K562 (cell line): Measurements from ENCODE around the gene ROR2. TPM values are rescaled to one million over a fixed set of nuclear protein-coding genes. Genes with fewer than 3 reads are reported as not detected.

Experiments
- BACH1 ChIP-seq: fragments of 200-800 bp; sonication (Bioruptor generic); IDR thresholded peaks from 2 replicates; pipeline ENCODE4 v1.6.1; 2016; ENCODE audit warnings: missing genetic modification characterization, missing compliant biosample characterization
- FIP1L1 ChIP-seq: fragments of 200-400 bp; formaldehyde crosslinking; IDR thresholded peaks from 2 replicates; pipeline ENCODE4 v1.6.1; 2018; ENCODE audit warnings: mild to moderate bottlenecking, low read depth, low read length; ENCODE audit not compliant: poor library complexity, severe bottlenecking
- GABPB1 ChIP-seq: sonication (generic); formaldehyde crosslinking; IDR thresholded peaks from 2 replicates; pipeline ENCODE4 v1.8.0; 2022; ENCODE audit warnings: mild to moderate bottlenecking, missing genetic modification reagents
- GATAD2A ChIP-seq: fragments of 450-650 bp; IDR thresholded peaks from 2 replicates; pipeline ENCODE4 v1.6.1; 2017
- HBP1 ChIP-seq: fragments of 450-650 bp; formaldehyde crosslinking; IDR thresholded peaks from 2 replicates; pipeline ENCODE4 v1.4.0; 2022; ENCODE audit warnings: missing genetic modification characterization
- HMBOX1 ChIP-seq: sonication (generic); IDR thresholded peaks from 2 replicates; pipeline ENCODE4 v1.6.1; 2016
- HNRNPH1 ChIP-seq: fragments of 200-400 bp; formaldehyde crosslinking; optimal IDR thresholded peaks from 2 replicates; pipeline ENCODE3; 2017; ENCODE audit warnings: low read depth, mild to moderate bottlenecking, low read length, moderate library complexity
- MLLT1 ChIP-seq, 2 experiments: fragments of 450-650 bp; IDR thresholded peaks; 2 replicates each; pipeline ENCODE4 v1.6.1; 2016
- NRF1 ChIP-seq, 2 experiments: fragments of 450-650 bp; IDR thresholded peaks in 1 of 2; conservative IDR thresholded peaks in 1 of 2; 2 replicates each; pipeline ENCODE4 v1.6.1; 2014; ENCODE audit warnings: mild to moderate bottlenecking in 2 of 2
- PHF8 ChIP-seq: fragments of 200-600 bp; sonication (generic); IDR thresholded peaks from 2 replicates; pipeline ENCODE4 v1.6.1; 2012; ENCODE audit warnings: mixed run types, mild to moderate bottlenecking, inconsistent platforms, low read length, moderate library complexity, borderline replicate concordance
- POLR2AphosphoS5 ChIP-seq: IDR thresholded peaks from 2 replicates; pipeline ENCODE4 v1.6.1; 2011; ENCODE audit warnings: mild to moderate bottlenecking, low read depth, low read length, moderate library complexity; ENCODE audit not compliant: control insufficient read depth, insufficient read depth
- PRMT5 ChIP-seq: sonication (generic); formaldehyde crosslinking; IDR thresholded peaks from 2 replicates; pipeline ENCODE4 v1.5.0; 2020; ENCODE audit warnings: missing genetic modification reagents
- PTBP1 ChIP-seq: fragments of 200-400 bp; formaldehyde crosslinking; IDR thresholded peaks from 2 replicates; pipeline ENCODE4 v1.6.1; 2017; ENCODE audit warnings: low read depth, low read length
- RAD51 ChIP-seq: fragments of 450-650 bp; IDR thresholded peaks from 2 replicates; pipeline ENCODE4 v1.7.1; 2016; ENCODE audit warnings: low read depth, mild to moderate bottlenecking, borderline replicate concordance
- RBM39 ChIP-seq: fragments of 200-400 bp; formaldehyde crosslinking; optimal IDR thresholded peaks from 2 replicates; pipeline ENCODE3; 2018; ENCODE audit warnings: low read depth, low read length
- SMARCA5 ChIP-seq: fragments of 450-650 bp; IDR thresholded peaks from 2 replicates; pipeline ENCODE4 v1.6.1; 2016
- SPI1 ChIP-seq: IDR thresholded peaks from 2 replicates; pipeline ENCODE4 v1.6.1; 2011; ENCODE audit warnings: low read depth, low read length, control low read depth, borderline replicate concordance
- SRSF1 ChIP-seq: fragments of 200-400 bp; formaldehyde crosslinking; IDR thresholded peaks from 2 replicates; pipeline ENCODE4 v1.6.1; 2017; ENCODE audit warnings: mild to moderate bottlenecking, low read depth, low read length, moderate library complexity
- USF1 ChIP-seq: sonication (generic); formaldehyde crosslinking; IDR thresholded peaks from 2 replicates; pipeline ENCODE4 v1.9.0; 2022; ENCODE audit warnings: mild to moderate bottlenecking, missing genetic modification reagents
- ZC3H11A ChIP-seq: IDR thresholded peaks from 2 replicates; pipeline ENCODE4 v1.6.1; 2012; ENCODE audit warnings: low read depth, low read length, improper control_type of control experiment
- ZC3H4 ChIP-seq: sonication (generic); formaldehyde crosslinking; IDR thresholded peaks from 2 replicates; pipeline ENCODE4 v1.9.0; 2021; ENCODE audit warnings: missing genetic modification reagents, borderline replicate concordance
- ZNF23 ChIP-seq: fragments of 250-450 bp; sonication (Bioruptor Pico); IDR thresholded peaks from 2 replicates; pipeline ENCODE4 v1.4.0; 2020; ENCODE audit warnings: mild to moderate bottlenecking
- ZNF280B ChIP-seq: fragments of 250-450 bp; sonication (Bioruptor Pico); IDR thresholded peaks from 2 replicates; pipeline ENCODE4 v1.5.1; 2021; ENCODE audit warnings: mild to moderate bottlenecking
- polyA plus RNA-seq, 8 experiments: library from polyadenylated mRNA; depleted of rRNA in 4 of 8; stranded (reverse) in 5 of 8; unstranded in 3 of 8; fragments of >200 nt; fragmentation: Nextera tagmentation in 2 of 8; fragmentation: Illumina TruSeq in 1 of 8; extraction: Ambion mirVana in 2 of 8; extraction: Trizol in 1 of 8; gene quantifications; 2 replicates each; pipeline versions ENCODE4 v1.2.1 to v1.2.3, GENCODE V29; 2011 to 2014; ENCODE audit warnings: inconsistent platforms in 1 of 8, missing spikeins in 1 of 8
- total RNA-seq, 7 experiments: library from RNA; depleted of rRNA in 6 of 7; stranded (reverse); fragments of >200 nt in 6 of 7; fragmentation: Illumina TruSeq in 2 of 7; extraction: Trizol in 2 of 7; gene quantifications; 2 replicates each; pipeline versions ENCODE4 v1.2.1 to v1.2.3, GENCODE V29; 2011 to 2021; ENCODE audit warnings: low replicate concordance in 1 of 7

Gene ROR2
- total and polyA plus RNA-seq, 9 of the 15 experiments (the other 6 are each of a cell fraction or from before 2014, with no cell fraction given) = 5.6 to 33.8 (median 15.3) TPM

GRCh38 chr9:91905991-91906469, 44.0 kb downstream of the ROR2 start (continued):
- TF ChIP-seq PRMT5 (CRISPR knock-in tag) = no peak
- TF ChIP-seq HBP1 = no peak
- TF ChIP-seq PHF8 = peak; percentile 40; the same call in 1 of the 2 replicates
- TF ChIP-seq USF1 = no peak
- no peak for TF ChIP-seq SMARCA5
- TF ChIP-seq ZNF280B (CRISPR knock-in tag) = no peak
- no peak for TF ChIP-seq BACH1 (tag)
- TF ChIP-seq POLR2AphosphoS5 = no peak
- TF ChIP-seq ZNF23 (CRISPR knock-in tag) = no peak
- TF ChIP-seq SPI1 = no peak
- no peak for TF ChIP-seq ZC3H4
- TF ChIP-seq SRSF1 = no peak
- TF ChIP-seq GATAD2A = no peak
- no peak for TF ChIP-seq PTBP1
- peak in 1 of 2 experiments; percentile 56; a peak in 1 of 4 replicates for TF ChIP-seq MLLT1 (IDR thresholded peaks at IDR 0.05)
- TF ChIP-seq ZC3H11A = no peak
- no peak for TF ChIP-seq FIP1L1
- 0 out of 4 replicates have a peak, but pooled peaks of 1 of the 2 experiments have one; percentile 19 for TF ChIP-seq NRF1 (conservative IDR thresholded peaks at IDR 0.05 in 1 of 2, IDR thresholded peaks at IDR 0.05 in 1 of 2)
- TF ChIP-seq HMBOX1 = peak; percentile 56; the same call in 1 of the 2 replicates
- no peak for TF ChIP-seq RAD51
- no peak for TF ChIP-seq HNRNPH1
- TF ChIP-seq GABPB1 (CRISPR knock-in tag) = no peak
- no peak for TF ChIP-seq RBM39
